ENCODE measurements around the gene LRMDA. TPM values are rescaled to one million over a fixed set of nuclear protein-coding genes. Genes with fewer than 3 reads are reported as not detected.

The LRMDA gene
- total and polyA plus RNA-seq, 2 donors (not counting 3 experiments of a cell fraction or from before 2014, with no cell fraction given), result 9.7 to 18.0 TPM

DNA sequence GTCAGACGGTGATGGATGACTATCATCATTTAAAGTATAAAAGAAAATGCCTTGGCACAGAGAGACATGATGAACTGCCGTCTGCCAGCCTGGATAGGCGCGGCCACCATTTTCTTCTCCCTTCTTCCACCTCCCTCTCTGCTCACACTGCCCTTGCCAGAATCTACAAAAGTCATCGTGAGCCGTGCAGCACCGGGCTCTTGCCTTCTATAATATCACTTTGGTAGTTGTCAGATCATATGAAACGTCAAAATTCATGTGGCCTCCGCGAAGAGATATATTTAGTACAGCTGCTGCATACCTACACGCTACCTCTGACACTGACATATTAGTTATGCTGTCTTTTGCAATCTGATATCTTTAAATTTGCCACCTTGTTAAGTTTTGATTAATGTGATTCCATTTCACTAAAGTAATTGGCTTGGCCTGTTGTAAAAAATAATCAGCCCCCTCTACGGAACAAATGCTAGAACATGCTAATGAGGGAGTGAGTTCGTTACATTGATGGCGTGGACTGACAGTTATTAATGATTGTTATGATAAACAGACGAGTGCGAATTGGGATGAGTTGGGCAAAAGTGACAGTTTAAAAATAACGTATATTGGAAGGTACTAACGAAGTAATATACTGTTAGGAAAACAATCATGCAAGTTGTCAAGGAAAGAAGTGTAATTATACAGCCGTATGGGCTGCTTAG lies 214.9 kb downstream of the LRMDA start:
- H3K79me2 ChIP-seq (ENCODE audit: control insufficient read depth, insufficient read depth, low read length), result no peaks in the 10 kb centered on the region
- peaks cover 0 to 3% of the 10 kb centered on the region in 2 experiments for H3K27me3 ChIP-seq (ENCODE audit: control insufficient read depth in 2 of 2, insufficient read depth in 2 of 2, low read length in 2 of 2)
- no peaks in the 10 kb centered on the region for H4K20me1 ChIP-seq (replicated peaks; ENCODE audit: control insufficient read depth, extremely low read depth, insufficient read depth, low read length)
- intact Hi-C loops (cut with micrococcal nuclease), result no loop called here
- H3K9ac ChIP-seq (replicated peaks; ENCODE audit: extremely low read depth, insufficient read depth, low read length), result no peak overlapping the region
- H3K4me3 ChIP-seq (replicated peaks in 1 of 3; ENCODE audit: insufficient read depth in 1 of 3, low read depth in 1 of 3, low read length in 3 of 3), result no peak overlapping the region
- dilution Hi-C loops (cut with MboI; ENCODE audit: extremely low pct_ligation_motif_present, low sequenced_read_pairs), result no loop called here
- TF ChIP-seq EZH2 (IDR thresholded peaks at IDR 0.05; ENCODE audit: borderline replicate concordance, low read depth, low read length, severe bottlenecking) (no peak), FOS (IDR thresholded peaks at IDR 0.05; ENCODE audit: borderline replicate concordance, insufficient read depth, low read length) (no peak), JUN (IDR thresholded peaks at IDR 0.05; ENCODE audit: borderline replicate concordance, insufficient read depth, insufficient read length, low read depth) (no peak), POLR2AphosphoS5 (IDR thresholded peaks at IDR 0.05; ENCODE audit: insufficient read depth, low read depth, low read length) (no peak), GATA2 (IDR thresholded peaks at IDR 0.05; ENCODE audit: insufficient read depth, insufficient read length, low read depth, low read length) (no peak)
- TF ChIP-seq, protein P1, sequence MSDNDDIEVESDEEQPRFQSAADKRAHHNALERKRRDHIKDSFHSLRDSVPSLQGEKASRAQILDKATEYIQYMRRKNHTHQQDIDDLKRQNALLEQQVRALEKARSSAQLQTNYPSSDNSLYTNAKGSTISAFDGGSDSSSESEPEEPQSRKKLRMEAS (IDR thresholded peaks at IDR 0.05; ENCODE audit: insufficient read depth, insufficient read length), result no peak
- H3K4me2 ChIP-seq (ENCODE audit: insufficient read depth, low read length), result no peak overlapping the region
- H3K27ac ChIP-seq (ENCODE audit: insufficient read depth, low read depth, low read length), result no peak overlapping the region
- POLR2A ChIA-PET, result no interaction called here
- DNase-seq (ENCODE audit: low read depth, low spot score) (no peak), FAIRE-seq (no peak)
- H3K9me1 ChIP-seq (replicated peaks; ENCODE audit: control insufficient read depth, extremely low read depth, insufficient read depth, low read length), result no peaks in the 10 kb centered on the region
- H3K9me3 ChIP-seq (replicated peaks; ENCODE audit: control insufficient read depth, insufficient read depth, low read length), result no peaks in the 10 kb centered on the region
- H3K4me1 ChIP-seq (ENCODE audit: control insufficient read depth, extremely low read depth, insufficient read depth, low read length), result no peaks in the 10 kb centered on the region
- BruUV-seq (replicated peaks), result no TSS peak
- CTCF ChIA-PET, result interaction anchor here (1.4 kb wide), 1 partner anchor 15 kb away, joined by 3 read pairs; no protein-coding TSS in a partner anchor
- H2AFZ ChIP-seq (ENCODE audit: low read depth, low read length), result no peak overlapping the region
- H3K36me3 ChIP-seq (ENCODE audit: control insufficient read depth in 2 of 2, extremely low read depth in 1 of 2, insufficient read depth in 2 of 2, low read length in 2 of 2), result no peaks in the 10 kb centered on the region

DNA sequence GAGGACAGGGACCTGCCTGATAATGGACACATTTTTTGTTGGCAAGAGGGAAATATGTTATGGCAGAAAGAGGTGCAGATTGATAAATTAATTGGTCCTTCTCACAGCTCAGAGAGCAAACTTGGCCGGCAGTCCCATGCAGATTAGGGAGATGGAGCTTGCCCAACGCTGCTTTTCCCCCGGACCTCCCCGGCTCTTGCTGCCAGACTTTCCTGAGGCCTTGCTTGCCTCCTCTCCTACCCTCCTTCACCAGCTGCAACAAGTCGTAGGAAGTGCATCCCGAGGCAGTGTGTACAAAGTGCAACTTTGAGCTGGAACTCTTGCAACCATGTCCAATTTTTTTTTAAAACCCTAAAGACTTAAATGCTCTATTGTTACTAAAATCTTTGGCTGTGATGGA lies 215.5 kb downstream of the LRMDA start:
- CTCF ChIA-PET, result interaction anchor here (1.4 kb wide), 1 partner anchor 15 kb away, joined by 3 read pairs; no protein-coding TSS in a partner anchor
- no peak for DNase-seq (ENCODE audit: low read depth, low spot score)
- Histone ChIP-seq H3K27ac (ENCODE audit: insufficient read depth, low read depth, low read length) (no peak overlapping the region), H3K79me2 (ENCODE audit: control insufficient read depth, insufficient read depth, low read length) (no peaks in the 10 kb centered on the region), H3K9me1 (replicated peaks; ENCODE audit: control insufficient read depth, extremely low read depth, insufficient read depth, low read length) (no peaks in the 10 kb centered on the region), H3K9me3 (replicated peaks; ENCODE audit: control insufficient read depth, insufficient read depth, low read length) (no peaks in the 10 kb centered on the region), H3K36me3 (ENCODE audit: control insufficient read depth in 2 of 2, extremely low read depth in 1 of 2, insufficient read depth in 2 of 2, low read length in 2 of 2) (no peaks in the 10 kb centered on the region), H3K9ac (replicated peaks; ENCODE audit: extremely low read depth, insufficient read depth, low read length) (no peak overlapping the region), H3K27me3 (ENCODE audit: control insufficient read depth in 2 of 2, insufficient read depth in 2 of 2, low read length in 2 of 2) (peaks cover 0 to 3% of the 10 kb centered on the region in 2 experiments), H4K20me1 (replicated peaks; ENCODE audit: control insufficient read depth, extremely low read depth, insufficient read depth, low read length) (no peaks in the 10 kb centered on the region), H3K4me3 (replicated peaks in 1 of 3; ENCODE audit: insufficient read depth in 1 of 3, low read depth in 1 of 3, low read length in 3 of 3) (no peak overlapping the region), H3K4me2 (ENCODE audit: insufficient read depth, low read length) (no peak overlapping the region), H3K4me1 (ENCODE audit: control insufficient read depth, extremely low read depth, insufficient read depth, low read length) (no peaks in the 10 kb centered on the region), H2AFZ (ENCODE audit: low read depth, low read length) (no peak overlapping the region)
- no peak for FAIRE-seq
- POLR2A ChIA-PET, result no interaction called here
- intact Hi-C loops (cut with micrococcal nuclease), result no loop called here
- no TSS peak for BruUV-seq (replicated peaks)
- dilution Hi-C loops (cut with MboI; ENCODE audit: extremely low pct_ligation_motif_present, low sequenced_read_pairs), result no loop called here
- TF ChIP-seq, protein P2, sequence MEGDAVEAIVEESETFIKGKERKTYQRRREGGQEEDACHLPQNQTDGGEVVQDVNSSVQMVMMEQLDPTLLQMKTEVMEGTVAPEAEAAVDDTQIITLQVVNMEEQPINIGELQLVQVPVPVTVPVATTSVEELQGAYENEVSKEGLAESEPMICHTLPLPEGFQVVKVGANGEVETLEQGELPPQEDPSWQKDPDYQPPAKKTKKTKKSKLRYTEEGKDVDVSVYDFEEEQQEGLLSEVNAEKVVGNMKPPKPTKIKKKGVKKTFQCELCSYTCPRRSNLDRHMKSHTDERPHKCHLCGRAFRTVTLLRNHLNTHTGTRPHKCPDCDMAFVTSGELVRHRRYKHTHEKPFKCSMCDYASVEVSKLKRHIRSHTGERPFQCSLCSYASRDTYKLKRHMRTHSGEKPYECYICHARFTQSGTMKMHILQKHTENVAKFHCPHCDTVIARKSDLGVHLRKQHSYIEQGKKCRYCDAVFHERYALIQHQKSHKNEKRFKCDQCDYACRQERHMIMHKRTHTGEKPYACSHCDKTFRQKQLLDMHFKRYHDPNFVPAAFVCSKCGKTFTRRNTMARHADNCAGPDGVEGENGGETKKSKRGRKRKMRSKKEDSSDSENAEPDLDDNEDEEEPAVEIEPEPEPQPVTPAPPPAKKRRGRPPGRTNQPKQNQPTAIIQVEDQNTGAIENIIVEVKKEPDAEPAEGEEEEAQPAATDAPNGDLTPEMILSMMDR (IDR thresholded peaks at IDR 0.05; ENCODE audit: extremely low read depth in 1 of 2, insufficient read depth in 1 of 2, low read depth in 1 of 2, low read length in 2 of 2), result no peak
- TF ChIP-seq GATA2 (IDR thresholded peaks at IDR 0.05; ENCODE audit: insufficient read depth, insufficient read length, low read depth, low read length) (no peak), JUN (IDR thresholded peaks at IDR 0.05; ENCODE audit: borderline replicate concordance, insufficient read depth, insufficient read length, low read depth) (no peak), MYC (IDR thresholded peaks at IDR 0.05; ENCODE audit: low read depth, low read length) (no peak), FOS (IDR thresholded peaks at IDR 0.05; ENCODE audit: borderline replicate concordance, insufficient read depth, low read length) (no peak), POLR2AphosphoS5 (IDR thresholded peaks at IDR 0.05; ENCODE audit: insufficient read depth, low read depth, low read length) (no peak), EZH2 (IDR thresholded peaks at IDR 0.05; ENCODE audit: borderline replicate concordance, low read depth, low read length, severe bottlenecking) (no peak), POLR2A (IDR thresholded peaks at IDR 0.05; ENCODE audit: low read depth, low read length) (no peak)
- TF ChIP-seq, protein P1 (IDR thresholded peaks at IDR 0.05; ENCODE audit: insufficient read depth, insufficient read length), result no peak
